ENCODE data around the gene SAMD4B. TPM values are rescaled to one million over a fixed set of nuclear protein-coding genes. Genes with fewer than 3 reads are reported as not detected.

SAMD4B gene
- total and polyA plus RNA-seq, 10 of the 15 experiments (the other 5 are each of a cell fraction or from before 2014, with no cell fraction given): 2.4 to 43.3 (median 23.9) TPM

GRCh38 chr19:39397360-39398296 lies 55.4 kb downstream of the SAMD4B start (continued):
- TF ChIP-seq BACH1 (IDR thresholded peaks at IDR 0.05; ENCODE audit: borderline replicate concordance) (peak; percentile 59; the same call in 1 of the 2 replicates), EP300 (IDR thresholded peaks at IDR 0.05; ENCODE audit: borderline replicate concordance in 1 of 2, control insufficient read depth in 1 of 2, low read depth in 2 of 2, low read length in 2 of 2) (peak in 1 of 2 experiments; percentile 4; a peak in 1 of 4 replicates), MYB (IDR thresholded peaks at IDR 0.05; ENCODE audit: borderline replicate concordance, low read depth, low read length) (no peak), RELB (IDR thresholded peaks at IDR 0.05; ENCODE audit: low read depth) (peak; percentile 54; the same call in 1 of the 2 replicates), NFYB (IDR thresholded peaks at IDR 0.05; ENCODE audit: insufficient read depth, low read depth, low read length) (no peak), IKZF1 (conservative IDR thresholded peaks at IDR 0.05) (peak; percentile 52), POLR2AphosphoS2 (IDR thresholded peaks at IDR 0.05; ENCODE audit: low read depth, low read length) (0 out of 2 replicates have a peak, but pooled peaks have one; percentile 33), SIN3A (IDR thresholded peaks at IDR 0.05; ENCODE audit: low read depth, low read length) (peak; percentile 68; the same call in 1 of the 2 replicates), USF2 (IDR thresholded peaks at IDR 0.05; ENCODE audit: borderline replicate concordance, low read depth, low read length) (no peak), CREB1 (IDR thresholded peaks at IDR 0.05; ENCODE audit: low read depth) (no peak), YY1 (IDR thresholded peaks at IDR 0.05; ENCODE audit: low read depth, low read length) (peak; percentile 83), EGR1 (IDR thresholded peaks at IDR 0.05; ENCODE audit: borderline replicate concordance in 1 of 2, low read depth in 2 of 2, low read length in 2 of 2) (no peak), BCL11A (IDR thresholded peaks at IDR 0.05; ENCODE audit: low read depth, low read length) (no peak), TCF3 (IDR thresholded peaks at IDR 0.05; ENCODE audit: borderline replicate concordance, insufficient read depth, low read depth, low read length) (no peak), GABPA (IDR thresholded peaks at IDR 0.05; ENCODE audit: low read depth) (no peak), SIX5 (IDR thresholded peaks at IDR 0.05; ENCODE audit: low read depth, low read length, severe bottlenecking) (no peak), ELK1 (IDR thresholded peaks at IDR 0.05; ENCODE audit: low read depth, low read length) (no peak; the same call in 1 of the 2 replicates), CHD2 (IDR thresholded peaks at IDR 0.05; ENCODE audit: borderline replicate concordance, low read depth, low read length) (peak; percentile 73), USF1 (IDR thresholded peaks at IDR 0.05; ENCODE audit: borderline replicate concordance, extremely low read length, insufficient read depth, low read depth, low read length) (no peak), ZBED1 (IDR thresholded peaks at IDR 0.05; ENCODE audit: borderline replicate concordance) (no peak), BHLHE40 (IDR thresholded peaks at IDR 0.05; ENCODE audit: borderline replicate concordance in 1 of 2, low read depth in 2 of 2, low read length in 1 of 2) (peak; percentile 73 to 77; a peak in 2 of 4 replicates), MXI1 (IDR thresholded peaks at IDR 0.05; ENCODE audit: low read depth, low read length) (no peak), ZNF217 (IDR thresholded peaks at IDR 0.05) (peak; percentile 38; the same call in 1 of the 2 replicates), NFXL1 (IDR thresholded peaks at IDR 0.05; ENCODE audit: borderline replicate concordance) (peak; percentile 65; the same call in 1 of the 2 replicates)
